ENCODE results near the gene DCUN1D3. TPM values are rescaled to one million over a fixed set of nuclear protein-coding genes. Genes with fewer than 3 reads are reported as not detected.

The DCUN1D3 gene
- total RNA-seq, 1 experiment from 2014 or later = 16.1 TPM

- no peak for DNase-seq
- Histone ChIP-seq H2AFZ (ENCODE audit: low read length) (no peak overlapping the region), H3K14ac (ENCODE audit: insufficient read depth, low read length) (no peak overlapping the region), H2BK12ac (ENCODE audit: insufficient read length, low read depth, low read length) (no peak overlapping the region), H4K5ac (ENCODE audit: insufficient read length, low read depth, low read length) (no peak overlapping the region), H3K4me2 (ENCODE audit: insufficient read depth, insufficient read length, low read length) (no peak overlapping the region), H3K79me2 (ENCODE audit: insufficient read depth, low read length) (no peaks in the 10 kb centered on the region), H3K4me1 (ENCODE audit: insufficient read depth, low read length) (no peaks in the 10 kb centered on the region), H3K79me1 (ENCODE audit: insufficient read depth, low read depth, low read length, poor library complexity, severe bottlenecking) (no peaks in the 10 kb centered on the region), H2AK5ac (ENCODE audit: insufficient read length, low read length) (no peak overlapping the region), H3K9me3 (ENCODE audit: control insufficient read depth, low read depth, low read length) (no peaks in the 10 kb centered on the region), H3K56ac (ENCODE audit: insufficient read length, low read depth, low read length) (no peak overlapping the region), H3K4ac (ENCODE audit: low read depth, low read length) (no peak overlapping the region), H2BK120ac (ENCODE audit: low read depth, low read length, poor library complexity, severe bottlenecking) (no peak overlapping the region), H4K8ac (replicated peaks; ENCODE audit: insufficient read length, low read depth, low read length) (no peak overlapping the region), H2BK5ac (ENCODE audit: insufficient read length, low read length) (no peak overlapping the region), H3K18ac (ENCODE audit: insufficient read length, low read depth, low read length) (no peak overlapping the region), H4K91ac (ENCODE audit: insufficient read length, low read depth, low read length) (no peak overlapping the region), H2BK20ac (ENCODE audit: low read depth, low read length, poor library complexity, severe bottlenecking) (no peak overlapping the region), H3T11ph (ENCODE audit: low read length) (no peak overlapping the region), H3K23ac (ENCODE audit: insufficient read length, low read depth, low read length) (no peak overlapping the region), H4K20me1 (ENCODE audit: control insufficient read depth, insufficient read depth, insufficient read length) (no peaks in the 10 kb centered on the region), H3K9ac (ENCODE audit: extremely low read depth, insufficient read length, low read length) (no peak overlapping the region), H3K27ac (ENCODE audit: insufficient read length, low read depth, low read length) (no peak overlapping the region), H3K23me2 (ENCODE audit: insufficient read length, low read depth, low read length, poor library complexity, severe bottlenecking) (no peaks in the 10 kb centered on the region), H2BK15ac (ENCODE audit: low read depth, low read length) (no peak overlapping the region), H3K27me3 (ENCODE audit: insufficient read depth, low read length) (no peaks in the 10 kb centered on the region; the same call in 1 of the 2 replicates)
- Mint-ChIP-seq H3K4me1 (no peaks in the 10 kb centered on the region), H3K36me3 (ENCODE audit: insufficient read depth in 1 of 3, low read depth in 3 of 3) (peaks cover 6 to 32% (median 17%) of the 10 kb centered on the region in 3 experiments), H3K9me3 (no peaks in the 10 kb centered on the region), H3K27me3 (ENCODE audit: low read depth) (no peaks in the 10 kb centered on the region), H3K4me3 (no peak overlapping the region), H3K27ac (no peak overlapping the region)
- no CpG with 5 or more reads among the region's 6 CpGs for WGBS (ENCODE audit: extremely low coverage, insufficient read length, low lambda C conversion rate)
- TF ChIP-seq CTCF (conservative IDR thresholded peaks at IDR 0.05) = no peak
Measured at GRCh38 chr16:20846030-20846429, 54.1 kb downstream of the DCUN1D3 start.
